Measurements from ENCODE around the gene RAX2.

Gene RAX2

DNA sequence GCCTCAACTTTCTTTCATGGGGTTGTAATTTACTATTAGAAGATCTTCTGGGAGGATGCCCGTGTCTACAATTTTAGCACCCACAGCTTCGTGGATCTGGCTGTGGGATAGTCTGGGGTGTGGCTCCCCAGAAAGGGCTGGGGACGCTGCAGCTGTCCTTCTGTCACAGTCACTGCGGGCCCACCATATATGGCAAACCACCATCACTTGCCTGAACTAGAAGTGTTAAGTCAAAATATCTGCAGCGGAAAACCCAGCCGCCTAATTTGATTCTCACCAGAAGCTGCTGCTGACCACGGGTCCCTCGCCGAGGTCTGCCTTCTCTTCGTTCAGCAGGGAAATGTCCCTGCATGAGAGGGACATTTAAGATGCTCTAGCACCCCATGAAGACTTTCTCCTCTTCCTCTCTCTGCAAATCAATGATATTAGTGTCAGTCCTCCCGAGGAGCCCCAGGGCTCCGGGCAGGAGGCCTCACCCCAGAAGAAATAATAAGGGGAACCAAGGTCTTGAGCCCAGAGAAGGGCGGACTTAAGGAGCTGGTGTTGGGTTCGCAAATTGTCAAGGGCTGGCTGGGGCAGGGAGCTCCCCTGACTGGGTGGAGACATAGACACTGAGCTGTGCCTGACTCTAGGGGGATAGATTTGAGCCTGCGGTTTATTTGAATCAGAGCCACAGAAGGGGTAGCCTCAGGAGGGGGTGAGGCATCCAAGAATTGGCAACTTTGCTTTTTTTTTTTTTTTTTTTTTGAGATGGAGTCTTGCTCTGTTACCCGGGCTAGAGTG, 17.2 kb upstream of the RAX2 start:
- H3K4me3 Mint-ChIP-seq = no peak overlapping the region
- DNase-seq = no peak
- H3K4me1 Mint-ChIP-seq (ENCODE audit: low read depth) = peaks cover 17% of the 10 kb centered on the region
- H3K36me3 Mint-ChIP-seq (ENCODE audit: low read depth) = peaks cover 12% of the 10 kb centered on the region
- no peak overlapping the region for H3K27ac Mint-ChIP-seq
- H3K9me3 Mint-ChIP-seq = no peaks in the 10 kb centered on the region
- H3K27me3 Mint-ChIP-seq = peaks cover 2% of the 10 kb centered on the region

DNA sequence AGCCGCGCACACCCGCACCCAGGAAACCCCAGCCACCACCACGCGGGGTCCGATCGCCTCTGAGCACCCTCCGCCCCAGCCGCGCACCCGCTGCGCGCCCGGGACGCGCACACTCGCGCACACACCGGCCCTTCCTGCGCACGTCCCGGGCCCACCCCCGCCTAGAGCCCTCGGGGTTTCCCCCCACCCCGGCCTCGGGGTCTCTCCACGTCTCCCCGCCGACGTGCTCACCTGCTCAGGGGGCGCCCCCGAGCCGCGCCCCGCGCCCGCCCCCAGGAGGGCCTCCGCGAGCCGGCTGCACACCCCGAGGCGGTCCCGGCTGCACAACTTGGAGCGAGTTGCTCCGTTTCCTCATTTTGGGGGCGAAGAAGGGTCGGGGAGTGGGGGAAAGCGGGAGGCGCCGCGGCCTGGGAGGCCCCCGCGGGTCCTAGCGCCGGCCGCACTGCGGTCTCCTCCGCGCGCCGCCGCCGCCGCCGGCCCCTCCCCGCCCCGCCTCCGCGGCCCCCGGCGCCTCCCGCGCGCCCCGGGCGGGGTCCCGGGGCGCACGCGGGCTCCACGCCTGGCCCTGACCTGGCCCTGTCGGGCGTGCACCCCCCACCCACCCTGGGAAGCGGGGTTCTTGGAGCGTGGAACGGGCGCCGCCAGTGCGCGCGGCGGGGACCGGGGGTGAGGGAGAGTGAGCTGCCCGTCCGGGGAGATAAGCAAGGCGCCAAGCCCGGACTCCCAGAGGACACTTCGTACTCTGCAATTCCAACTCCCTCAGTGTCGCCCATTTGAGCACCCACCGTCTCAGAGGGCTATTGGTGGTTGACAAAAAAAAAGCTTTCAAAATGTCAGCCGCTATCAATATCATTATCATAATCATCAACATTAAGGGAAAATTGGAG, 14.2 kb upstream of the RAX2 start, which contains the start of gene MATK:
Gene MATK, minus strand, starts transcription at position 444 of the 887 bp plus-strand sequence. CDS start 1,246 bp downstream, outside the sequence.
- DNase-seq = peak; percentile 71
- H3K27ac Mint-ChIP-seq = peak within 1 kb of the TSS; percentile 82

DNA sequence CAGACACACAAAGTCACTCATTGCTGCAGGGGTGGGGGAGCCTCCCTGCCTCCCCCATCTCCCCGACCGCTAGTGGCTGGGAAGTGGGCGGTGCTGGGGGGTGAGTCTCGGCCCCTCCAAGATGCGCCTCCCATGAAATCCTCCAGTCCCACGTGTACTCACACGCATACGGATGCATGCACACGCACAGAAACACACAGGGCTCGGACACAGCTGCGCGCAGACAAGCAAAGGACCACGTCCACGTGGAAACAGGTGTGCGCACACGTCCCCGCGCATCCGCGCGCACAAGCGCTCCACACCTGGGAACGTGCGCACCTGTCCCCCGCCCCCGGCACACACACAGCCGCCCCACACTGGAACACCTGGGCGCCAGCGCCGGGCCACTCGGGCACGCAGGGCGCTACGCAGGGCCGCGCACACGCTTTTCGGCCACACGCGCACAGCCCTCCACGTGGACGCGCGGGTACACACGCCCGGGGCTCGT, 13.5 kb upstream of the RAX2 start:
- Mint-ChIP-seq H3K36me3 (ENCODE audit: low read depth) (peaks cover 41% of the 10 kb centered on the region), H3K4me3 (peak overlapping the region; percentile 83), H3K9me3 (peaks cover 13% of the 10 kb centered on the region), H3K27me3 (peaks cover 2% of the 10 kb centered on the region), H3K27ac (peak overlapping the region; percentile 82), H3K4me1 (ENCODE audit: low read depth) (peaks cover 19% of the 10 kb centered on the region)
- peak; percentile 68 for DNase-seq

More for the DNA sequence above, 14.2 kb upstream of the RAX2 start, which contains the start of gene MATK:
- H3K9me3 Mint-ChIP-seq = peaks cover 13% of the 10 kb centered on the region
- peak within 1 kb of the TSS; percentile 83 for H3K4me3 Mint-ChIP-seq
- H3K4me1 Mint-ChIP-seq (ENCODE audit: low read depth) = peaks cover 19% of the 10 kb centered on the region
- peaks cover 2% of the 10 kb centered on the region for H3K27me3 Mint-ChIP-seq
- H3K36me3 Mint-ChIP-seq (ENCODE audit: low read depth) = peaks cover 37% of the 10 kb centered on the region

DNA sequence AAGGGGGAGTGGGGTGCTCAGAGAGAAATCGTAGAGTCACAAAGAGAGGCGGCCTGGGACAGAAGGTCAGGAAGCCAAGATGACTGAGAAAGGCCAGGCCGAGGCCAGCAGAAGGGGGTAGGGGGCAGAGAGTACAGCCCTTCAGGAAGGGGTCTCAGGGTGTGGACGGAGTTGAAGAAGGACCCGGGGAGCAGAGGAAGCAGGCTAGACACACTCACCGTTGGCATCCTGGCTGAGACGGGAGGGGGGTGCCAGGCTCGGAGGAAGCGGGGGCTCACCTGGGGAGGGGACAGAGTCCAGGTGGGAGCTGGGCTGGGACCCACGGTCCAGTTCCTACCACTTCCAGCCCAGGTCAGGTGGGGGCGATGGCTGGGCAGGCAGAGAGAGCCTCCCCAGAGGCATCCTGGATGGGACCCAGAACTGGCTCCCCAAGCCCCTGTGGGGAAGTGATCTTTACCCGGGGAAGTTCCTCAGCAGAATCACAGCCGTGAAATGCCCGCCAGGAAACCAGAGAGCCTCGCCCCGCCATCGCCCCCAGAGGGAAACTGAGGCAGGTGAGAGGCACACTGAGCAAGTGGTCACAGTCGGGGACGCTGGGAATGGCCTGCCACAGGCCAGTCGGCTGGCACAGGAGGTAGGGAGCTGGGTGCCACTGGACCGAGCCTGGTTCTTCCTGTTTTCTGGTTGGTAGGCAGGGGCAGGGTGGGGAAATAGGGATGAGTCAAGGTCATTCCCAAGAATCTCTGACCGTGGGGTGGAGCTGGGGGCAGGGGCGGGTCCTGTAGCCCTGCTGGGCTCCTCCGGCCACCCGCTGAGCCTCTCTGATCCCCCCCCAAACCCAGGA, 12.8 kb upstream of the RAX2 start:
- Mint-ChIP-seq H3K27ac (peak overlapping the region; percentile 82), H3K9me3 (peaks cover 13% of the 10 kb centered on the region), H3K4me3 (peak overlapping the region; percentile 83), H3K4me1 (ENCODE audit: low read depth) (peaks cover 19% of the 10 kb centered on the region), H3K36me3 (ENCODE audit: low read depth) (peaks cover 41% of the 10 kb centered on the region), H3K27me3 (peaks cover 2% of the 10 kb centered on the region)
- DNase-seq = peak; percentile 47

DNA sequence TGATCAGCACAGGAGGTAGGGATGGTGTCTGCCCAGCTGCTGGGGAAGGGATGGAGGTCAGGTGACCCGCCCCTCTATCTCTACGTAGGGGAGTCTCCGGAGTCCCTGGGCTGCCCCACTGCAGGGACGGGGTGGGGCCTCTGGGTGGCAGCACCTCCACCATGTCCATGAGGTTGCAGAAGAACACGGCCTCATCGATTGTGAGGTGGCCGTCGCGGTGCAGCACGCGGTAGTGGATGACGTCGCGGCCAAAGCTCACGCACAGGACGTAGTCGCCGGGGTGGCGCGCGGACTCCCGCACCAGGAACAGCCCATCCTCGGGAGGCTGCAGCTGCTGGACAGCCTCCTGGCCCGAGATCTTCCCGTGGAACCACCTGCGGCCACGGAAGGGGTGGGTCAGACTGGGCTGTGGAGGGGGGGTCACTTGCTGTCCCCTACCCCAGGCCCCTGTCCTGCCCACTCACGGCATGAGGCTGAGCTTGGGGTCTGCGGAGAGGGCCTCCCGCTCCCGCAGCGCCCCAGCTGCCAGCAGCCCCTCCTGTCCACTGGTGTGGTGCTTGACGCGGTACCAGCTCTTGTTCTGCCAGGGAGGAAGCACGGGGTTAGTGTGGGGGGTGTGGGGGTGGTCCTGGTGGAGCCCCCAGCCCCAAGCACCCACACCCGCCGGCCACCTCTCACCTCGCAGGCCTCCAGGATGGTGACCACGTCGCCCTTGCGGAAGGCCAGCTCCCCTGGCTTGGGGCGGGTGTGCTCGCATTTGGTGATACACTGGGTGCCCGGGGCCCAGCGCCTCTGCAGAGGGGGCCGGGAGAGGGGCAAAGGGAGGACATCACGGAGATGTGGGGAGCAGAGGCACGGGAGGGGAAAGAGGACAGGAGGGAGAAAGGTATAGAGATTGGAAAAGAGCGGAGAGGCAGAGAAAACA, 11.9 kb upstream of the RAX2 start:
- Mint-ChIP-seq H3K4me3 (peak overlapping the region; percentile 83), H3K9me3 (peaks cover 13% of the 10 kb centered on the region), H3K36me3 (ENCODE audit: low read depth) (peaks cover 41% of the 10 kb centered on the region), H3K27ac (no peak overlapping the region), H3K27me3 (peaks cover 2% of the 10 kb centered on the region), H3K4me1 (ENCODE audit: low read depth) (peaks cover 15% of the 10 kb centered on the region)
- DNase-seq = peak; percentile 71

DNA sequence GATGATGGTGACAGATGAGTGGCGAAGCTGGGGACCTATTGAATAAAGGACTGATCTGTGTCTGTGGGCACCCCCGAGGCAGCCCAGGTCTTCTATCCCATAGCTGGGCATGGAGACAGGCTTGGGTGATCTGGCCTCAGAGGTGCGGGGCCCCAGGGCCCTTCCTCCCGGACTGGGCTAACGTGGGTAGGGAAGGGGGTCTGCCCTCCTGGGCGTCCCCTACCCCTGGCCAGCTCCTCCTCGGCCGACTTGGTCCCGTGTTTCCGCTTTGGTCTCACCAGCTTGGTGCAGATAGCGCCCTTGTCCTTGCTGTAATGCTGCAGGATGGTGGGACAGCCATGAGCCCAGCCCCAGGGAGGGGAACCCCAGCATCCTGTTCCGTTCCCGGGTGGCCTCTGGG, 10.9 kb upstream of the RAX2 start:
- Mint-ChIP-seq H3K27me3 (peaks cover 2% of the 10 kb centered on the region), H3K36me3 (ENCODE audit: low read depth) (peaks cover 44% of the 10 kb centered on the region), H3K27ac (no peak overlapping the region), H3K9me3 (peaks cover 13% of the 10 kb centered on the region), H3K4me1 (ENCODE audit: low read depth) (peaks cover 14% of the 10 kb centered on the region), H3K4me3 (no peak overlapping the region)
- DNase-seq = no peak

DNA sequence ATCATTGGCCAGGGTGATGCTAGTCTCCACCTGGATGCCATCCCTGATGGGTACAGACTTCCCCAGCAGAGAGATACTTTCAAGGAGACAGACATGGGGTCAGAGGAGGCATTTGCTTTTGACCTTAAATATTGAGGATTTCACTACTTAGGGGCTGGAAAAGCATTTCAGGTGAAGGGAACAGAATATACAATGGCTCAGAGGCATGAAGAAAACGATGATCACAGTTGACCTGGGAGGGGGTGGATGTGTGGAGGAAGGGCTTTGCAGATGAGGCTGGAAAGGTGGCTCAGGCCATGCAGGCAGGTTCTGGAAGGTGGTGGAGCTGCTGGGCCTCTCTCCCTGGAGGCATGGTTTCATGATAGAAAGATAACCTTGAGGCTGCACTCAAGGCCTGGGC, 10.3 kb upstream of the RAX2 start:
- peaks cover 13% of the 10 kb centered on the region for H3K9me3 Mint-ChIP-seq
- peaks cover 2% of the 10 kb centered on the region for H3K27me3 Mint-ChIP-seq
- no peak for DNase-seq
- H3K36me3 Mint-ChIP-seq (ENCODE audit: low read depth) = peaks cover 44% of the 10 kb centered on the region
- no peak overlapping the region for H3K4me3 Mint-ChIP-seq
- H3K4me1 Mint-ChIP-seq (ENCODE audit: low read depth) = peaks cover 14% of the 10 kb centered on the region
- no peak overlapping the region for H3K27ac Mint-ChIP-seq

DNA sequence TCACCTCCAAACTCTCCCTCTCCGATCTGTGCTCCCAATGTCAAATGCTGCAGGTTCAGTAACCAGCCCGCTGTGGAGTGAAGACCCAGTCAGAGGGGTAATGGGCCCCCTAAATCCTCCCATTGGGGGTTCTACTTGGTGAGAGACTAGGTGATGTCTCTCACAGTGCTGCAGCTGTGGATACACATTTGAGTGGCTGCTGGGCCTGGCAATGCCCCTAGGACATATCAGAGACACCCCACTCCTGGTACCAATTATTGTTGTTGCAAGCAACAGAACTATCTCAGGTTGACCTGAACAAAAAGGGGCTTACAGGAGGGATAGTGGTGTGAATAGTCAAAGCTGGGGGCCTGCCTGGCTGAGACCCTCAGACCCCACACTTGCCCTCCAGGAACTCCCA, 9.6 kb upstream of the RAX2 start:
- no peak overlapping the region for H3K27ac Mint-ChIP-seq
- H3K36me3 Mint-ChIP-seq (ENCODE audit: low read depth) = peaks cover 44% of the 10 kb centered on the region
- peaks cover 2% of the 10 kb centered on the region for H3K27me3 Mint-ChIP-seq
- H3K4me1 Mint-ChIP-seq (ENCODE audit: low read depth) = peaks cover 13% of the 10 kb centered on the region
- peaks cover 13% of the 10 kb centered on the region for H3K9me3 Mint-ChIP-seq
- no peak overlapping the region for H3K4me3 Mint-ChIP-seq
- no peak for DNase-seq

DNA sequence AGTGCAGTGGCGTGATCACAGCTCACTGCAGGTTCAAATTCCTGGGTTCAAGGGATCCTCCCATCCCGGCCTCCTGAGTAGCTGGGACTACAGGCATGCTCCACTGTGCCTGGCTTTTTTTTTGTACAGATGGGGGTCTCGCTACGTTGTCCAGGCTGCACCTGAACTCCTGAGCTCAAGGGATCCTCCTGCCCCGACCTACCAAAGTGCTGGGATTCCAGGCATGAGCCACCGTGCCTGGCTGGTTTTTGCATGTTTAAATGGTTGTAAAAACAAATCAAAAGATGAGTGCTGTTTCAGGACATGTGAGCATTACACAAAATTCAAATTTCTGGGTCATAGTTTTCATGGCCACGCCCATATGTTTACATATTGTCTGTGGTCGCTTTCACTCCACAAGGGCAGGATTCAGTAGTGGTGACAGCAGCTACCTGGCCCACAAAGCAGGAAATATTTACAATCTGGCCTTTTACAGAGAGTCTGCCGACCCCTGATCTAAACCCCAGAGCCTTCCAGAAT, 8.8 kb upstream of the RAX2 start:
- DNase-seq = no peak
- Mint-ChIP-seq H3K4me1 (ENCODE audit: low read depth) (peaks cover 12% of the 10 kb centered on the region), H3K36me3 (ENCODE audit: low read depth) (peaks cover 44% of the 10 kb centered on the region), H3K9me3 (peaks cover 13% of the 10 kb centered on the region), H3K27ac (no peak overlapping the region), H3K27me3 (peaks cover 2% of the 10 kb centered on the region), H3K4me3 (no peak overlapping the region)

DNA sequence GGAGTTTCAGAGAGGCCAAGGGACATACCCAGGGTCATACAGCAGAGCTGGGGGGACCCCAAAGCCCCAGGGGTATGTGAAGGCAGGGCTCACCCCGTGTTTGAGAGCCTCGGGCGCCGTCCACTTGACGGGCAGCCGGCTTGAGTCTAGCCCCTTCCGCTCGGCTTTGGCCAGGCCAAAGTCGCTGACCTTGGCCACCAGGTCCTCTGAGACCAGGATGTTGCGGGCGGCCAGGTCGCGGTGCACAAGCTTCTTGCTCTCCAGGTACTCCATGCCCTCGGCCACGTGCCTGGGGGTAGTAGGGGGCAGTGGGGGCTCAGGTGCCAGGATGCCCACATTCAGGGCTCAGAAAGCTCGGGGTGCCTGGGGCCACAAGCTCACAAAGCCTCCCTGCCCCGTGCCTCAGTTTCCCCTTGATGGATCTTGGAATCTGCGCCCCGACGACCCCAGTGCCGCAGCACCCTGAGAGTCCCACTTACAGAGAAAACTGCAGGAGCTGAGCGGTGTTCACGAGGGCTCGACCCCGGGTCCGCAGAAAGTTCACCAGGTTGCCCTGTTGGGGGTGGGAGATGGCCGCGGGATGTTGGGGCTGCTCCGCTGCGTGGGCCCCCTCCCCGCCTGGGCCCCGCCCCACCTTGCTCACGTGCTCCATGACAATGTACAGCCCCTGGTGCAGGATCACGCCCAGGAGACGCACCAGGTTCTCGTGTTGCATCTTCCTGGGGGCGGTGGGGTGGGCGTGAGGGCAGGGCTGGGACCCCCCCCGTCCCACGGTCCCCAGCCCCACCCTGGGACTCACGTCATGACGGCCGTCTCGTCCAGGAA, 7.1 kb upstream of the RAX2 start:
- Mint-ChIP-seq H3K9me3 (peaks cover 13% of the 10 kb centered on the region), H3K27ac (no peak overlapping the region), H3K27me3 (no peaks in the 10 kb centered on the region), H3K4me1 (ENCODE audit: low read depth) (peaks cover 2% of the 10 kb centered on the region), H3K4me3 (no peak overlapping the region), H3K36me3 (ENCODE audit: low read depth) (peaks cover 32% of the 10 kb centered on the region)
- no peak for DNase-seq

DNA sequence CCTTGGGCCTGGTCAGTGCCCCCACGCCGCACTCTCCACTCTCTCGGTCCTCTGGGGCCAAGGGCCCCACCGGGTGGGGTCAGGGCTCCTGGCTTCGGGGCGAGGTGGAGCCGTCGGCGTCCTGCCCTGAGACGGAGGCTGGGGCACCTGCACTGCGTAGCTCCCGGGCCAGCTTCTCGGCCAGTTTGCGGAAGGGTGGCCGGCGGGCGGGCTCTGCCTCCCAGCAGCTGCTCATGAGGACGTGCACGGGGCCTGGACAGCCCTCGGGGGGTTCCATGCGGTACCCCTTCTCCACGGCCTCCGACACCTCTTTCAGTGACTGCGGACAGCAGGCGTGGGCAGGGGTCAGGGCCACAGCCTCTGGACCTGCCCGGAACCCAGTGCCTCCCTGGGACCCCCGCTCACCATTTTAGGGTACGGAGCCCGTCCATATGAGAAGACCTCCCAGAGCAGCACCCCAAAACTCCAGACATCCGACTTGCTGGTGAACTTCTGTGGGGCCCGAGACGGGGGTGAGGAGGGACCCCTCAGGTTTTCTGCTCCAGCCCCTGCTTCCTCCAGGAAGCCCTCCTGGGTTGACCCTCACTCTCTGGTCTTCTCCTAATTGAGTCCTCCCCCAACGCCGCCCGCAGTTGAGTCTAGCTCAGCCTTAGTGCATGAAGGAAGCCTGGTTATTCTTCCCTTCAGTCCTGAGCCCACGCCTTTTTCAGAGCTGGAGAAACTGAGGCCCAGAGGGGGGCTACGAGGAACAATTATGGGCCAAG, 6.3 kb upstream of the RAX2 start:
- Mint-ChIP-seq H3K4me1 (ENCODE audit: low read depth) (no peaks in the 10 kb centered on the region), H3K27me3 (no peaks in the 10 kb centered on the region), H3K9me3 (peaks cover 13% of the 10 kb centered on the region), H3K36me3 (ENCODE audit: low read depth) (peaks cover 27% of the 10 kb centered on the region), H3K27ac (no peak overlapping the region), H3K4me3 (no peak overlapping the region)
- DNase-seq = no peak

DNA sequence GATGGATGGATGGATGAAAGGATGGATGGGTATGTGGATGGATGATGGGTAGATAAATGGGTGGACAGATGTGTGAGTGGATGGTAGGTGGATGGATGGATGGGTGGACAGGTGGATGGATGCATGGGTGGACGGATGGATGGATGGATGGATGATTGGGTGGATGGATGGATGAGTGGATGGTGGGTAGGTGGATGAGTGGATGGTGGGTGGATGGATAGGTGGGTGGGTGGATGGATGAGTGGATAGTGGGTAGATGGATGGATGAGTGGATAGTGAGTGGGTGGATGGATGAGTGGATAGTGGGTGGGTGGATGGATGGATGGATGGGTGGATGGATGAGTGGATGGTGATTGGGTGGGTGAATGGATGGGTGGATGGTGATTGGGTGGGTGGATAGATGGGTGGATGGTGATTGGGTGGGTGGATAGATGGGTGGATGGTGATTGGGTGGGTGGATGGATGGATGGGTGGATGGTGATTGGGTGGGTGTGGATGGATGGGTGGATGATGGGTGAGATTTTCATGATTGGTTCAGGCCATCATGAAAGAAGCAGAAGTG, 4.5 kb upstream of the RAX2 start:
- DNase-seq = no peak
- Mint-ChIP-seq H3K27ac (no peak overlapping the region), H3K4me3 (no peak overlapping the region), H3K36me3 (ENCODE audit: low read depth) (peaks cover 11% of the 10 kb centered on the region), H3K9me3 (peaks cover 4% of the 10 kb centered on the region), H3K4me1 (ENCODE audit: low read depth) (no peaks in the 10 kb centered on the region), H3K27me3 (no peaks in the 10 kb centered on the region)

Data from activated T-cell treated with anti-CD3 and anti-CD28 coated beads, Interleukin-2, amount 50 U/mL, for 24 hours (primary cell).